TTC549 (cell line): ENCODE data around the gene PAX3.
"Not testable (repeated sequence)": the region's sequence is repeated elsewhere in the genome, so short reads cannot be mapped to it uniquely, and the experiment has no call there.

Experiments used
- FAIRE-seq: peaks from 2 replicates; lab custom pipeline; 2012; peaks lifted over from hg19 to GRCh38; lab: Jason Lieb, UNC

Gene PAX3

DNA sequence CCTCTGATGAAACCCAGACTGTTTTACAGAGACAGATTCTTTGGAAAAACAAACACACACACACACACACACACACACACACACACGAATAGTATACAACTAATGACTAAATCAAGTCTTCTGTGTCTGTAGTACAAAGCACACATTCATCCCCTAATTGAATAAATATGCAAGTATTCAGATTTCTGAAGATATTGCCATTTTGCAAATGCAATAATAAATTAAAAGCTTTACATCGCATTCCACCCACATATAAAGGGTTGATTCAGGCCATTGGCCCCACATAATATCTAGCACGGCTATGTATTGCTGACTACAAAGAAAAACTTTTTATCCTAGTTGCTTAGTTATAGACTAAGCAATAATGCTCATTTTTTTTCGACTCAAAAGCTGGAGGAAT is 86.2 kb downstream of the PAX3 start:
- no peak for FAIRE-seq

DNA sequence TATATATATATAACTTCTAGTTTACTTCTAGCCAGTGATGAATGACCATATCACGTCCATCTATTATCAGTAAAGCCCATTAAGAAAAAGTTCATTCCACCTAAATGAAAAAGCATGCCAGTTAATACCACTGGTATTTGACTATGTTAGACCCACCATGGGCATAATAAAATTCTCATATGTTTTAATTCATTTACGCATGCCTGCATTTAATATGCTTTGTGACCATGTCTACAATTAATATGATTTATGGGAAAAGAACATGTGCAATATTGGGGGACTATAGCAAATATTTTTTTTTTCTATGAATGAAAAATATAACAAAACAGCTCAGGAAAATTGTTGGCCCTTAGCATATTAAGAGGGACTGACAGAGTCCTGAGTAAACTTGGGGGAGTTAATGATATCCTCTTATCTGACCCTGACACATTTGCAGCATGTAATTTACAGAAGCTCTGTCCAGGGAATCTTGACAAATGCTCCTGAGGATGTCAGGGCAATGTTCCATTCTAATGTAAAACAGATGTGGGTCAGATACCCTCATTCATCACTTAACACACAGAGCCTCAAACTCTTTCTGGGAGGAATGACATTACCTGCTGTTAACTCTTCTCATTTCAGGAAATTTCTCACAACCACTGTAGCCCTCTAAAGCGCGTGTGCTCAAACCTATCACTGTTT is 90.6 kb downstream of the PAX3 start:
- no peak for FAIRE-seq

DNA sequence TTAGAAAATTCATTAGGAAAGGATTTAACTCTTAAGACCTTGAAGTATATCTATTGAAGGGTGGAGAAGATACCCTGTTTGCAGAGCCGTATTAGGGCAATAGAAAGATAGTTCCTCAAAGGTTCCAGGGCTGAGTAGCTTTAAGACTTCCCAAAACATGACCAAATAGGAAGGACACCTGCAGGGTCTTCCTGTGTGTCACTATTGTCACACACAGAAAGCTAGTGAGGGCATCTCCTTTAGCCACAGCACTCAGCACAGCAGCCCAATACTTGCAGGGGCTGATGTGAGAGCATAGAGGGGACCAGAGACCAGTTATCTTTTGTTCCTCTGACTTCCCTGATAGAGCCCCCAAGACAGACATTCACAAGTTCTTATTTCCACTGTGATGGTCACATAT is 93.7 kb downstream of the PAX3 start:
- no peak for FAIRE-seq

DNA sequence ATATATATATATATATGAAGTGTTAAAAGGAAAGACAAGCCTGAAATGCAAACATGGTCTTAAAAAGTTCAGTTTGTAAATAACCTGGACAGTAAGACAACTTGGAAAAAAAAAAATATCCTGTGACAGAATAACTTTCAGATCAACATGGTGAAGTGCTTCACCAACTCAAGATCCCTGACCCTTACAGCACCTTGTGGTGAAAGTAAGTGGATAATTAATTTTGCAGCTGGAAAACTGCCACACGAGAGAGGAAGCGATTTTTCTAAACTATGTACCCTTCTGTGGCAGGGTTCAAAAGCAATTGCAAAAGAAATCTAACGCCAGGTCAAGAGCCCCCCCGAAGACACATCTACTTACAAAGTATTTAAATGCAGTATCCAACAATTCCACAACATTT is 95.8 kb downstream of the PAX3 start:
- FAIRE-seq, result no peak

DNA sequence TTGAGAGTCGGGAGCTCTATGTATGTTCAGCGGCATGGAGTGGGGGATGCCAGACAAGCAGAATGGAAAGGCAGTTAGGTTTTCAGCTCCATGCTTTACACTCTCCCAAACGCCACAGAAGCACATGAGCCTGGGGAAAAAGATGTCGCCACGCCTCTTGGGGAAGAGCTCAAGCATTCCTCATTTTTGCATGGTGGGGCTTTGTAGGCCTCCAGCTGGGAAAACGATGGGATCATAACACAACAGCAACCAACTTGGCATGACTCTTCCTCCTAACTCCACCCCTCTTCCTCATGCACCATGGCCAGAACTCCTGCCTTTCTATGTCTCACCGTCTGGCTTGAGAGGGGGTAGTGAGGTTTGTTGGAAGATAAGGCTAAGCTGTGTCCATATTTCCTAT is 102.6 kb downstream of the PAX3 start:
- FAIRE-seq, result no peak

DNA sequence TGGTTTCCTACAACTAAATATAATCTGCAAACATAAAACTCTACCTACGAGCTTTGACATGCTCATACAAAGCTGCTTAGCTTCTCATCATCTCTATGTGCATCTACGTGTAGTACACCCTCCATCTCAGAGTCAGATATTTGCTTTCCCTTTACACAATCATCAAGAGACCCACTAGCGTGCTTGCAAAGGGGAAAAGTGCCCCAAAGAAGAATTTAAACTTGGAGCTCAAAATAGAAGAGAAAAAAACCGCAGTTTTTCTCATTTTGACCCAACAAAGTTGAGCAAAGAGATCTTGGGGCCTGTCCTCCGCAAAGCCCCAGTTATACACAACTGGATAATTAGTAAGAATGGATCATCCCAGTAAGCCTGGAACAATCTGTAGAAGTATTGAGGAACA is 104.1 kb downstream of the PAX3 start:
- FAIRE-seq, result no peak

DNA sequence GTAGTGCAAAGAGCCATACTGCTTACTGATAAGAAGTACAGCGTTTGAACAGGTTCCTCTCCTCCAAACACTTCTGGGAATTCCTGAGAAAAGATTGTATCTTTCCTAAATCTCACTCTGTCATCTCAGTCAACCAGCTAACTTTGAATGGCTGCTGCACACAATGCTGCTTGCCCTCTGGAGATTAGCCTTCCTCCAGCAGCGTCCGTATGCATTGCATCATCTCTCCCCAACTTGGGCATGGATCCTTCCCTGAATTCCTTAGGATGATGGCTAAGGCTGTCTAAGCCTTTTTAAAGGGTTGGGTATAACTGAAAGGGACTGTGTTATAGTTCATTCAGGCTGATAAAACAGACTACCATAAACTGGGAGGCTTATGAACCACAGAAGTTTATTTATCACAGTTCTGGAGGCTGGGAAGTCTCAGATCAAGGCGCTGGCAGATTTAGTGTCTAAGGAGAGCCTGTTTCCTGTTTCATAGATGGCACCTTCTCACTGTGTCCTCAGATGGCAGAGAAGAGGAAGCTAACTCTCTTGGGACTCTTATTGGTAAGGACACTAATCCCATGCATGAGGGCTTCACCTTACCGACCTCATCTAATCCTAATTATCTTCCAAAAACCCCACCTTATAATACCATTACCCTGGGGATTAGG is 105.3 kb downstream of the PAX3 start:
- no peak for FAIRE-seq

DNA sequence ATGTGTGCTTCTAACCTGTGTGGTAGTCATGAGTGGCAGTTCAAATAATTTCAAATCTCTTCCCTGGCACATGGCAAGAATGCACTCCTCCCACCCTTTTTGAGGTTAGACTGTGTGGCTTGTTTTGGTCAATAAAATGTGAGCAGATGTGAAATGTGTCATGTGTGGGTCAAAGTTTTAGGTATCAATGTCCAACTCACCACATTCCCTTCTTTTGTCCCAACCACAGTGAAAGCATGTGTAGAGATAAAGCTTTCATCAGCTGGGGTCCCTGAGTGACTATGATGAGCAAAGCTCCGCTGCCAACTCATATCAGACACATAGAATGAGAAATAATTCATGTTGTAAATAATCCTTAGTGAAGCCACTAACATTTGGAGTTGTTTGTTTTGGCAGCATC is 118.2 kb downstream of the PAX3 start:
- FAIRE-seq, result no peak

DNA sequence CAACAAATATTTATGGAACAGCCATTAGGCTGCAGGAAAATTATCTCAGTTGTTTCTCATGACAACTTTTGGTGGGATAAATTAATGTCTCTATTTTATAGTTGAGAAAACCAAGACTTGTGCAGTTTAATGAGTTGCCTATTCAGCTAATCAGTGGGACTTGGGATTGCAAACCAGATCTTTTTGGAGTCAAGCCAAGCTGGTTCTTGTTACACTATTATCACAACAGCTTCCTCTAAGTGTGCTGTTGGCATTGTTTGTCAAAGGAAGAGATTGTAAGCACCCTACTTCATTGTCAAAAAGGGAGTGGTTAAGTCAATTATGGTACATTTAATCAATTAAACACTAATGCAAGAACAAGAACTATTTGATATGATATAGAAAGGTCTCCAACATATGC is 119.2 kb downstream of the PAX3 start:
- FAIRE-seq, result no peak

DNA sequence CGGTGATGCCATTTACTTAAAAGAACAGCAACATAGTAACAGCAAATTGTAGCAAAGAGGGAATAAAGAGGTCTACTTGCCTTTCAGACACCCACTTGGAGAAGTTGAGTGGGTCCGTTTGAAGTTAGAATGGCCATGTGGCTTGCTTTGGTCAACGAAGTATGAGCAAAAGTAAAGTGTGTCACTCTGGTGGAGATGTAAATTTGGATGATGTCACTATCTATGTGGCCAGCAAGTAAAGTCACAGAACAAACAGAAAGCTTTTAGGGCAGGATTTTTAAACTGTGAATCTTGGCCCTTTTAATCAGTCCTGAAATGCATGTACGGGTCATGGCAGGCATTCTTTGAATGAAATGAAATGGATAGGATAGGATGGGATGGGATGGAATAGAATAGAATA is 120.3 kb downstream of the PAX3 start:
- FAIRE-seq, result no peak

DNA sequence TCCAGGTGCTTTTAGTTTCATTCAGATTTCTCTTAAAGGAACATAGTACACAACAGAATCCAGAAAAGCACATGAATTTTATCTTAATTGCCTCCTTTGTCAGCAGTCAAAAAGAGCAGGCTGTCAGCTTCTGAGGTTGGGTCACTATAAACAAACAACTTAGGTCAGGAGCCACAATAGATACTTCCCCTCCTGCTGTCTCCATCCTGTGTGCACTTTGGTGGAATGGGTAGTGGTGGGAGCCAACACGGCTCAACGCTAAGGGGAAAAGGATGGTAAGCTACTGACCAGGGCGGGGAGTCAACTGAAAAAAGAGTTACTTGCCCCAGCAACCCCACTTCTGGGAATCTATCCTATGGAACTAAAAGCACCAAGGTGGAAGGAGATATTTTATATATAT is 121.9 kb downstream of the PAX3 start:
- FAIRE-seq, result no peak

DNA sequence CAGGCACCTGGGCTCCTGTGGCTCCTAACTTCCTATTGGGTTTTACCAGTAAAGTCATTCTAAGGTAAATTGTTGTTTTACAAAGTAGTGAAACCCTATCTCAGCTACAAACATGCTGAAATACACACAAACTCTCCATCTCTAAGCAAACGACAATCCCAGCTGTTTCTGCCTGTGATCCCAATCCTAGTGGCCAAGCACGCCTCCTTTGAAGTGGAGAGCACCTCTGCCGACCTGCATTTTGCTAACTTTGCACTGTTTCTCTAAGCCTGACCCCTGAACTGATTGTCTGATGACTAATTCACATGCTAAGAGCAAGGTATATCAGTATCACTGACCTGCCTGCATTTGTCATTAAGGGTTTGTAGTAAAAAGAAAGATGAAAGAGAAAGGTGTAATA is 124.3 kb downstream of the PAX3 start:
- no peak for FAIRE-seq

DNA sequence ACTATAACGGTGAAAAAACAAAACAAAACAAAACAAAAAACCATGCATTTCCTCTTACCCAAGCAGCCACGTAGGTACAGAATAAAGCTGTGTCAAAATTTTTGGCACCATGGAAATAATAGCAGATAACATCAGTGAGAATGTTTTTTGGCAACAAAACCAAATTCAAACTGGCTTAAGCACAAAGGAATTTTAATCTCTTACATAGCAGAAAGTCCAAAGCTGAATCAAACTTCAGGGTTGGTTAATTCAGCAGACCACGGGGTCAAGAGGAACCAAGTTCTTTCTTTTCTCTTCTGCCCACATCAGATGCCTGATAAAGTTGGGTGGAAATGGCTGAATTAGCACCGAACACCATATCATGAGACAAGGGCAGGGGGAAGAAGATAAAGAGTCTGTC is 129.5 kb downstream of the PAX3 start:
- FAIRE-seq, result no peak

DNA sequence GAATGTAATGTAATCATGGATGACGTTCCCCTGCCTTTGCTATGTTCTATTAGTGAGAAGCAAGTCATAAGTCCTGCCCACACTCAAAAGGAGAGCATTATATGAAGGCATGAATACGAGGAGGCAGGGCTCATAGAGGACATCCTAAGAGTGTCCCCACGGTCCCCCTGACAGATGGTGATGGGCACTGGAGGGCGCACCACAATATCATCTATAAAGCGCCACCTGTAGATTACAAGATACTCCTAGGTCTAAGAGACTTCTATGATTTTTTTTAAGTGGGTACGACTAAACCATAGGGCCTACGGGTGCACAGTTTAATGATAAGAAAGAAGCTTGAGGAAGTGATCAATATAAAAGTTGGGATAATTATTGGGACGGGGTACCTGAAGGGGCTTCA is 131.0 kb downstream of the PAX3 start:
- no peak for FAIRE-seq

DNA sequence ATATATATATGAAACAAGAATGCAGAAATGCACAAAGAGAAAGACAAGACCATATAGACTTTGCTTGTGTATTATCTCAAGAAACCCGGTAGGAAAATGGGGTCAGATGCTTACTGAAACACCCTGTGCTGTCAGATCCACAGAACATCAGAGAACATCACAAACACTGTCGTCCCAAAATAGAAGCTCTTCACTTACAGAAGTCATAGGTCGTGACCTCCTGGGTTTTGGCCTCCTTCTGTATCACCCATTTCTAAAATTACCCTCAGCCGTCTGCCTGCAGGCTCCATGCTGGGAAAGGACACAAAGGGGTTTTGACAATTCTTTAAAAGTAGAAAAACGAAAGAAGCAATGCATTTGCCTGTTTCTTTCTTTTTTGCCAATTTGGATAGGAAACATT is 137.9 kb downstream of the PAX3 start:
- no peak for FAIRE-seq

DNA sequence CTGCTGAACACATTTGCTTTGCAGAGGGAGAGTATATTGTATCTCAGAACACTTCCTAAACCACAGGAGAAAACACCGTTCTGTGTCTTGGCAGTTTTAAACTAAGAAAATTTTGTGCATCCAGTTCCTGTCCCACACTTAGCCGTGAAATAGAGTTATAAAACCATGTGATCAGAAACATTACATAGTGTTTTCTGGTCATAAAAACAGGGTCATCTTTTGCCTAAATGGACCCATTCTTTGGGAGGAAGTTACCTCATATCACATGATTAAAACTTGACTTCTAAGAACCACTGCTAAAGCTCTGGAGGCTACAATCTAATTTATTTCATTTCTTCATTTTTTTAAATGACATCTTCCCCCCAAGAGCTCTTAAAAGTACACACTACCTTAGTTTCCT is 138.7 kb downstream of the PAX3 start:
- FAIRE-seq, result no peak

DNA sequence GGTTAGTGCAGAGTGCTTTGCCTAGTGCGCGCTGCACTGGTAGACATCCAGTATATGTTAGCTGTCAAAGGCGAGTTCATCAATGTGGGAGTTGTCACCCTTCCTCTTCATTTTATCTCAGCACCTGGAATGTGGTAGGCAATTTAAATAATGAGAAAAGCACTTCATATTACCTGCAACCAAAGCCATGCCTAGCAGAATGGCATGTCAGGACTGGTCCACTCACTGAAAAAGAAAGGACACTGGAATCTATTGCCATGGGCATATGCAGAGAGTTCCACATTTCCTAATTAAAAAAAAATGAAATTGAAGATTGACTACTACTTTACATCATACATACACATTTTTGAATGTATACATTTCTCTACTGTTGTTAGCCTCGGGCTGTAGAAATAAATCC is 139.6 kb downstream of the PAX3 start:
- FAIRE-seq, result no peak

DNA sequence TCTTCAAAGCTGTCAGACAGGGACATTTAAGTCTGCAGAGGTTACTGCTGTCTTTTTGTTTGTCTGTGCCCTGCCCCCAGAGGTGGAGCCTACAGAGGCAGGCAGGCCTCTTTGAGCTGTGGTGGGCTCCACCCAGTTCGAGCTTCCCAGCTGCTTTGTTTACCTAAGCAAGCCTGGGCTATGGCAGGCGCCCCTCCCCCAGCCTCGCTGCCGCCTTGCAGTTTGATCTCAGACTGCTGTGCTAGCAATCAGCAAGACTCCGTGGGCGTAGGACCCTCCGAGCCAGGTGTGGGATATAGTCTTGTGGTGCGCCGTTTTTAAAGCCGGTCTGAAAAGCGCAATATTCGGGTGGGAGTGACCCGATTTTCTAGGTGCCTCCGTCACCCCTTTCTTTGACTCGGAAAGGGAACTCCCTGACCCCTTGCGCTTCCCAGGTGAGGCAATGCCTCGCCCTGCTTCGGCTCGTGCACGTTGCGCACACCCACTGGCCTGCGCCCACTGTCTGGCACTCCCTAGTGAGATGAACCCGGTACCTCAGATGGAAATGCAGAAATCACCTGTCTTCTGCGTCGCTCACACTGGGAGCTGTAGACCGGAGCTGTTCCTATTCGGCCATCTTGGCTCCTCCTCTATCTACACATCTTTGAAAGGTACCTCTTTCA is 143.7 kb downstream of the PAX3 start:
- FAIRE-seq, result not testable (repeated sequence)
